SU-DHL-6 (cell line): ENCODE results near the gene DIS3L2.

Source experiments
- H2AFZ ChIP-seq: fragments of 200-600 bp; sonication (generic); 2 replicates; pipeline ENCODE4 v1.6.1; 2014; ENCODE audit warnings: low read depth, mild to moderate bottlenecking, moderate library complexity, mixed read lengths, antibody characterized with exemption, low read length; ENCODE audit not compliant: severe bottlenecking
- H3F3A ChIP-seq: fragments of 200-600 bp; shearing (Covaris generic); 2 replicates; pipeline ENCODE4 v1.6.0; 2016; ENCODE audit warnings: antibody characterized with exemption, mild to moderate bottlenecking; ENCODE audit not compliant: insufficient read depth
- H3K27ac ChIP-seq: fragments of 200-600 bp; sonication (generic); 2 replicates; pipeline ENCODE4 v1.5.1; 2016; ENCODE audit warnings: low read depth, mild to moderate bottlenecking, low read length, moderate library complexity, mixed read lengths
- H3K27me3 ChIP-seq: fragments of 200-600 bp; sonication (generic), shearing (Covaris generic); 2 replicates; pipeline ENCODE4 v1.6.0; 2014; ENCODE audit warnings: mild to moderate bottlenecking, low read length
- H3K36me3 ChIP-seq: fragments of 200-600 bp; sonication (generic); 2 replicates; pipeline ENCODE4 v1.6.1; 2014; ENCODE audit warnings: mild to moderate bottlenecking, low read length, mixed read lengths
- H3K4me2 ChIP-seq: fragments of 300-600, 200-600 bp; shearing (Covaris generic), sonication (generic); 2 replicates; pipeline ENCODE4 v1.6.0; 2014; ENCODE audit warnings: low read length, low read depth, mild to moderate bottlenecking; ENCODE audit not compliant: poor library complexity, severe bottlenecking
- H3K4me3 ChIP-seq: fragments of 200-600 bp; sonication (generic); 2 replicates; pipeline ENCODE4 v1.5.1; 2014; ENCODE audit warnings: antibody characterized with exemption, low read length, mild to moderate bottlenecking, mixed read lengths; ENCODE audit not compliant: insufficient read depth, poor library complexity, severe bottlenecking
- H3K79me2 ChIP-seq: fragments of 200-600 bp; sonication (generic); 2 replicates; pipeline ENCODE4 v1.6.1; 2014; ENCODE audit warnings: mild to moderate bottlenecking, low read length, moderate library complexity; ENCODE audit not compliant: insufficient read depth
- H3K9ac ChIP-seq: fragments of 200-600 bp; sonication (generic); 2 replicates; pipeline ENCODE4 v1.7.0; 2014; ENCODE audit warnings: mild to moderate bottlenecking, low read length
- H3K9me2 ChIP-seq: fragments of 200-600 bp; sonication (generic); replicated peaks from 2 replicates; pipeline ENCODE4 v1.6.1; 2014; ENCODE audit warnings: low read length; ENCODE audit not compliant: insufficient read depth
- H3K9me3 ChIP-seq: fragments of 200-600 bp; sonication (generic); 2 replicates; pipeline ENCODE4 v1.6.1; 2014; ENCODE audit warnings: low read length, mixed read lengths; ENCODE audit not compliant: insufficient read depth
- H4K20me1 ChIP-seq: fragments of 200-600 bp; sonication (generic); 2 replicates; pipeline ENCODE4 v1.6.1; 2014; ENCODE audit warnings: low read depth, mild to moderate bottlenecking, antibody characterized with exemption, low read length, moderate library complexity, mixed read lengths
- EZH2phosphoT487 ChIP-seq: fragments of 200-600 bp; sonication (generic), shearing (Covaris generic); conservative IDR thresholded peaks from 2 replicates; pipeline ENCODE4 v1.6.1; 2018; ENCODE audit warnings: mild to moderate bottlenecking, antibody characterized with exemption, low read length, moderate library complexity, mixed read lengths
- TF ChIP-seq, protein P1 (sequence below): fragments of 200-600 bp; sonication (generic); IDR thresholded peaks from one replicate; pipeline ENCODE4 v1.5.1; 2017; ENCODE audit warnings: antibody characterized with exemption, mild to moderate bottlenecking, low read length, moderate library complexity; ENCODE audit not compliant: insufficient read depth, poor library complexity, severe bottlenecking

Gene DIS3L2

DNA sequence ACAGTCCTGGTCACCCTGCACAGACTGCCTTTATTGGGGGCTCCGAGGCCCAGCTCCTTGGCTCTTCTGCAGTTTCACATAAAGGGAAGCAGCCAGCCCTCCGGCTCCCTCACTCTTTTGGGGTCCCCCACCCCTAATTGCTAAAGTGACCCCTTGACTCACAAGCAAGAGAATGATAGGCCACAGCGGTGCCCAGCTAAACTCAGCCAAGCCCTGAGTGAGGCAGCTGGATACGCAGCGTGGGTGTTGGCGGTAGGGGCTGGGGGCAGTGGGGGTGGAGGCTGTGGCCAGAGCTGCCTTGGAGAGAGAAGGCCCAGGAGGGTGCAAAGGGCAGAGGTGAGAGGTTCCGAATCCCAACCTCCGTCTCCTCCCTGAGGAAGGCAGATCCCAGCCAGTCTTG, 391.6 kb downstream of the DIS3L2 start:
- no peaks in the 10 kb centered on the region for H3K27me3 ChIP-seq
- H3K9me3 ChIP-seq = no peaks in the 10 kb centered on the region
- TF ChIP-seq, protein P1, sequence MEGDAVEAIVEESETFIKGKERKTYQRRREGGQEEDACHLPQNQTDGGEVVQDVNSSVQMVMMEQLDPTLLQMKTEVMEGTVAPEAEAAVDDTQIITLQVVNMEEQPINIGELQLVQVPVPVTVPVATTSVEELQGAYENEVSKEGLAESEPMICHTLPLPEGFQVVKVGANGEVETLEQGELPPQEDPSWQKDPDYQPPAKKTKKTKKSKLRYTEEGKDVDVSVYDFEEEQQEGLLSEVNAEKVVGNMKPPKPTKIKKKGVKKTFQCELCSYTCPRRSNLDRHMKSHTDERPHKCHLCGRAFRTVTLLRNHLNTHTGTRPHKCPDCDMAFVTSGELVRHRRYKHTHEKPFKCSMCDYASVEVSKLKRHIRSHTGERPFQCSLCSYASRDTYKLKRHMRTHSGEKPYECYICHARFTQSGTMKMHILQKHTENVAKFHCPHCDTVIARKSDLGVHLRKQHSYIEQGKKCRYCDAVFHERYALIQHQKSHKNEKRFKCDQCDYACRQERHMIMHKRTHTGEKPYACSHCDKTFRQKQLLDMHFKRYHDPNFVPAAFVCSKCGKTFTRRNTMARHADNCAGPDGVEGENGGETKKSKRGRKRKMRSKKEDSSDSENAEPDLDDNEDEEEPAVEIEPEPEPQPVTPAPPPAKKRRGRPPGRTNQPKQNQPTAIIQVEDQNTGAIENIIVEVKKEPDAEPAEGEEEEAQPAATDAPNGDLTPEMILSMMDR = no peak
- H2AFZ ChIP-seq = no peak overlapping the region
- no peak overlapping the region for H3K27ac ChIP-seq
- H3K9me2 ChIP-seq = no peaks in the 10 kb centered on the region
- no peaks in the 10 kb centered on the region for H3K79me2 ChIP-seq
- no peaks in the 10 kb centered on the region for H4K20me1 ChIP-seq
- no peak overlapping the region for H3K9ac ChIP-seq
- H3K4me2 ChIP-seq = no peak overlapping the region
- H3F3A ChIP-seq = no peaks in the 10 kb centered on the region
- no peak overlapping the region for H3K4me3 ChIP-seq
- no peaks in the 10 kb centered on the region for H3K36me3 ChIP-seq

DNA sequence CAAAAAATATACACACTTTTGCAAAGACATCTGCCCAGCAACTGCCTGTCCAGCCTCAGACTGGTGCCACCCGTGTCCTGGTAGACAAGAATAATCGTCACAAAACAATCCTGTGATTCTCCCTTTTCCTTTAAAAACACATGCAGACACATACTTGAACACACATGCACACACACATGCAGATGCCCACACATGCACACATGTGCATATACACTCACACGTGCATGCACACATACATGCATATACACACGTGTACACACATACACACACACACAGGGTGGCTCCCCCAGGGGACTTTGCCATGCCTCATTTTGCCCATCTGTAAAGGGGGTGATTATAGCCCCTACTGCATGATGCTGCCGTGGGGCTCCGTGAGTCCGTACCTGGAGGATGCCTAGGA, 392.1 kb downstream of the DIS3L2 start:
- Histone ChIP-seq H2AFZ (no peak overlapping the region), H3K36me3 (no peaks in the 10 kb centered on the region), H3K9me3 (no peaks in the 10 kb centered on the region), H4K20me1 (no peaks in the 10 kb centered on the region), H3K27ac (no peak overlapping the region), H3K9ac (no peak overlapping the region), H3K4me2 (no peak overlapping the region), H3K27me3 (no peaks in the 10 kb centered on the region), H3F3A (no peaks in the 10 kb centered on the region), H3K9me2 (no peaks in the 10 kb centered on the region), H3K4me3 (no peak overlapping the region), H3K79me2 (no peaks in the 10 kb centered on the region)
- TF ChIP-seq EZH2phosphoT487 = no peak
- TF ChIP-seq, protein P1 = no peak

DNA sequence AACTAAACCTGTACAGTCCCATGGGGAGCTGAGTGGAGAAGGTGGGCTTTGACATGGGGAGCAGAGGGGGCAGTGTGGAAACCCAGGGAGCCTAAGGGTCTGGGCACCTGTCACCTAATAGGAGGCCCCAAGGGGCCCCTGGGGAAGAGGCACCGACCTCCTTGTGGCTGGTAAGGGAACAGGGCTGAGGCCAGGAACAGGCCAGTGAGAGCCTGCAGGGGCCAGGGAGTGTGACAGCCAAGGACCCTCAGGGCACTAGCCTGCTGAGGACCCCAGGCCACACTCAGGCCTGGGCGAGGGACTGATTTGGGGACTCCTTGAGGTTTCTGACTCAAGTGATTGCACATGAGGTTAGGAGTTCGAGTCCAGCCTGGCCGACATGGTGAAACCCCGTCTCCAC, 392.6 kb downstream of the DIS3L2 start:
- Histone ChIP-seq H3K36me3 (no peaks in the 10 kb centered on the region), H3F3A (no peaks in the 10 kb centered on the region), H2AFZ (no peak overlapping the region), H3K79me2 (no peaks in the 10 kb centered on the region), H3K27ac (no peak overlapping the region), H3K9me3 (no peaks in the 10 kb centered on the region), H3K9ac (no peak overlapping the region), H3K4me3 (no peak overlapping the region), H3K4me2 (no peak overlapping the region), H4K20me1 (no peaks in the 10 kb centered on the region), H3K27me3 (no peaks in the 10 kb centered on the region), H3K9me2 (no peaks in the 10 kb centered on the region)
- TF ChIP-seq EZH2phosphoT487 = no peak
- TF ChIP-seq, protein P1 = no peak

DNA sequence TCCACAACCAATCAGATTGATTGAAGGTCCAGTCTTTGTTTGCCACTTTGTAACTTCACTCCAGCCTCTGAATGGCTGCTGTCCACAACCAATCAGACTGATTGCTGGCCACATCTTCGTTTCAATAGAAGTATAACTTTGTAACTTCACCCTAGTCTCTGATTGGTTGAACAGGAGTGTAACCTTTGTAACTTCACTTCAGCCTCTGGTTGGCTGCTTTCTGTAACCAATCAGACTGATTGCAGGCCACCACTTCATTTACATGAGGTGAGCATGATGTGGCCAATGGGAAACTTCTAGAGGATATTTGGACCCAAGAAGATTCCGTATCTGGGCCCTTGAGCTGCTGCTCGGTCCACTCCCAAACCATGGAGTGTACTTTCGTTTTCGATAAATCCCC, 400.1 kb downstream of the DIS3L2 start:
- no peaks in the 10 kb centered on the region for H3K79me2 ChIP-seq
- H3K4me2 ChIP-seq = no peak overlapping the region
- no peaks in the 10 kb centered on the region for H3F3A ChIP-seq
- H3K9me3 ChIP-seq = no peaks in the 10 kb centered on the region
- H3K9me2 ChIP-seq = no peaks in the 10 kb centered on the region
- H3K27ac ChIP-seq = no peak overlapping the region
- no peaks in the 10 kb centered on the region for H4K20me1 ChIP-seq
- no peaks in the 10 kb centered on the region for H3K36me3 ChIP-seq
- no peaks in the 10 kb centered on the region for H3K27me3 ChIP-seq
- no peak overlapping the region for H2AFZ ChIP-seq
- no peak overlapping the region for H3K9ac ChIP-seq
- no peak overlapping the region for H3K4me3 ChIP-seq
- TF ChIP-seq, protein P1 = no peak
- TF ChIP-seq EZH2phosphoT487 = no peak
